ENCODE data around the gene DOCK8.
"Not testable (repeated sequence)": the region's sequence is repeated elsewhere in the genome, so short reads cannot be mapped to it uniquely, and the experiment has no call there.

DNA sequence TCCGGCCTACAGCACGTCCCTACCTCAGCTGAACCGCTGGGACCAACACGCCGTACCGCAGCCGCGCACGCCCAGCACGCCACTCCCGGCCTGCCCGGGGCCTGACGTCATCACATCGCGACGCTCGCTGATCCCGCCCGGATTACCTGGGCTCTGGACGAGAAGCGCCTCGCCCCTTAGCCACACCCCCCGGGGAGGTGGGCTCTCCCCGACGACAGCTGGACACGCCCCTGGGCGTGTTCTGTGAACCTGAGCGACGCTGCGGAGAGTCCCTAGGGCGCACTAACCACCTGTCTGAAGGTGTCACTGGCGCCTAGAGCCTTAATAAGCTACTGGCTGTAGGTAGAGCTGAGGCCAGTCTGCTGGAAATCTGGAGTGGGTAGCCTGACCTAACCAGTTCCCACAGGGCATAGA, 35.7 kb upstream of the DOCK8 start, which contains the start of gene ZNG1A:
- TF ChIP-seq POLR2A, CTCF (IDR thresholded peaks at IDR 0.05): not testable (repeated sequence)
